Measurements from ENCODE around the gene TFCP2. TPM values are rescaled to one million over a fixed set of nuclear protein-coding genes. Genes with fewer than 3 reads are reported as not detected.

TFCP2 gene
- total RNA-seq, 4 donors from 2014 or later, result 6.1 to 30.7 (median 19.8) TPM

GRCh38 chr12:51210690-51211395, 37.9 kb upstream of the TFCP2 start:
- no peaks in the 10 kb centered on the region for H3K27me3 ChIP-seq
- no peak overlapping the region for H3K27ac ChIP-seq
- DNase-seq, result no peak
- no peak overlapping the region for H3K4me3 ChIP-seq
- intact Hi-C loops (cut with DNase I; ENCODE audit: low total_unique reads), result loop anchor here (5.0 kb wide), 1 partner anchor 36 kb away; no protein-coding TSS in a partner anchor
- no peaks in the 10 kb centered on the region for H3K36me3 ChIP-seq
- TF ChIP-seq CTCF (IDR thresholded peaks at IDR 0.05) (no peak), POLR2A (IDR thresholded peaks at IDR 0.05) (no peak)
- H3K9me3 ChIP-seq, result no peaks in the 10 kb centered on the region
- no peaks in the 10 kb centered on the region for H3K4me1 ChIP-seq

DNA sequence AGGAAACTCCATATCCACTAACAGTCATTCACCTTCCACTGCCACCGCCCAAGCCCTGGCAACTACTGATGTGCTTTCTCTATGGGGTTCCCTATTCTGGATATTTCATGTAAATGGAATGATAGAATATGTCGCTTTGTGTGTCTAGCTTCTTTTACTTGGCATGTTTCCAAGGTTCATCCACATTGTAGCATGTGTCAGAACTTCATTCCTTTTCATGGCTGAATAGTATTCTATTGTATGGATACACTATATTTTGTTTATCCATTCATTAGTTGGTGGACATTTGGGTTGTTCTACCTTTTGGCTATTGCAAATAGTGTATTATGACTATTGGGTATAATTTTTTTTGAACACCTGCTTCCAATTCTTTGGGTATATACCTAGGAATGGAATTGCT, 36.3 kb upstream of the TFCP2 start:
- H3K27me3 ChIP-seq, result no peaks in the 10 kb centered on the region
- no peaks in the 10 kb centered on the region for H3K36me3 ChIP-seq
- no peak for DNase-seq
- intact Hi-C loops (cut with DNase I; ENCODE audit: low total_unique reads), result no loop called here
- H3K27ac ChIP-seq, result no peak overlapping the region
- TF ChIP-seq CTCF (IDR thresholded peaks at IDR 0.05), result no peak
- TF ChIP-seq POLR2A (IDR thresholded peaks at IDR 0.05), result no peak
- H3K4me1 ChIP-seq, result no peaks in the 10 kb centered on the region
- no peaks in the 10 kb centered on the region for H3K9me3 ChIP-seq
- no peak overlapping the region for H3K4me3 ChIP-seq

GRCh38 chr12:51208016-51208660, 35.2 kb upstream of the TFCP2 start:
- TF ChIP-seq POLR2A (IDR thresholded peaks at IDR 0.05), result no peak
- TF ChIP-seq CTCF (IDR thresholded peaks at IDR 0.05), result no peak
- Histone ChIP-seq H3K36me3 (no peaks in the 10 kb centered on the region), H3K27me3 (no peaks in the 10 kb centered on the region), H3K9me3 (no peaks in the 10 kb centered on the region), H3K4me3 (no peak overlapping the region), H3K27ac (no peak overlapping the region), H3K4me1 (no peaks in the 10 kb centered on the region)
- DNase-seq, result no peak
- intact Hi-C loops (cut with DNase I; ENCODE audit: low total_unique reads), result no loop called here

DNA sequence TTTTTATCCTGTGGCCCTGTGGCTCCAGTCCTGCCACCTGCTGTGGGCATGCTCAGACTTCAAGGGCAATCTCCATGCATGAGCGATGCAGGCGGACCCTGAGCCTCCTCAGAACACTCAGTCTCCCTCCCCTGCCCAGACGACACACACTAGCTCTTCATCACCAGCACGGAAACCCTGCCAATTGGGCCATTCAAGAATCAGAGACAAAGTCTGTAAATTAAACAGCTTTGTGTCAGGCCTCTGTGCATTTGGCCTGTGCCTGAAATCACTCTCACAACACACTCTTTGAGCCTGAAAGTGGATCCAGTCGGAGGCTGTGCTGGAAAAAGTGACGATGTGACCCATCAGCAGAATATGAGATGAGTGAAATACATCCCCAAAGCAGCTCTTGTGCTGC, 32.4 kb upstream of the TFCP2 start:
- Histone ChIP-seq H3K27me3 (no peaks in the 10 kb centered on the region), H3K4me3 (no peak overlapping the region), H3K36me3 (no peaks in the 10 kb centered on the region), H3K27ac (no peak overlapping the region), H3K4me1 (no peaks in the 10 kb centered on the region), H3K9me3 (no peaks in the 10 kb centered on the region)
- no peak for DNase-seq
- TF ChIP-seq CTCF (IDR thresholded peaks at IDR 0.05) (no peak), POLR2A (IDR thresholded peaks at IDR 0.05) (no peak)
- intact Hi-C loops (cut with DNase I; ENCODE audit: low total_unique reads), result no loop called here

- intact Hi-C loops (cut with DNase I; ENCODE audit: low total_unique reads), result no loop called here
- TF ChIP-seq POLR2A (IDR thresholded peaks at IDR 0.05), result no peak
- H3K36me3 ChIP-seq, result no peaks in the 10 kb centered on the region
- DNase-seq, result no peak
- H3K27ac ChIP-seq, result no peak overlapping the region
- no peaks in the 10 kb centered on the region for H3K9me3 ChIP-seq
- H3K4me1 ChIP-seq, result no peaks in the 10 kb centered on the region
- no peaks in the 10 kb centered on the region for H3K27me3 ChIP-seq
- H3K4me3 ChIP-seq, result no peak overlapping the region
Measured at GRCh38 chr12:51202718-51203117, 29.8 kb upstream of the TFCP2 start.
